Stimulated activated CD4-positive, alpha-beta T cell treated with anti-CD3 and anti-CD28 coated beads, TNF-alpha, amount 100 ng/mL, for 24 hours (primary cell): Measurements from ENCODE around the gene MAST3.
"Not testable (repeated sequence)": the region's sequence is repeated elsewhere in the genome, so short reads cannot be mapped to it uniquely, and the experiment has no call there.

Experiments
- DNase-seq, 3 experiments: peaks; one replicate each; pipeline ENCODE4 v3.0.0-alpha.2; 2020; ENCODE audit warnings: low read depth in 3 of 3

Gene MAST3

DNA sequence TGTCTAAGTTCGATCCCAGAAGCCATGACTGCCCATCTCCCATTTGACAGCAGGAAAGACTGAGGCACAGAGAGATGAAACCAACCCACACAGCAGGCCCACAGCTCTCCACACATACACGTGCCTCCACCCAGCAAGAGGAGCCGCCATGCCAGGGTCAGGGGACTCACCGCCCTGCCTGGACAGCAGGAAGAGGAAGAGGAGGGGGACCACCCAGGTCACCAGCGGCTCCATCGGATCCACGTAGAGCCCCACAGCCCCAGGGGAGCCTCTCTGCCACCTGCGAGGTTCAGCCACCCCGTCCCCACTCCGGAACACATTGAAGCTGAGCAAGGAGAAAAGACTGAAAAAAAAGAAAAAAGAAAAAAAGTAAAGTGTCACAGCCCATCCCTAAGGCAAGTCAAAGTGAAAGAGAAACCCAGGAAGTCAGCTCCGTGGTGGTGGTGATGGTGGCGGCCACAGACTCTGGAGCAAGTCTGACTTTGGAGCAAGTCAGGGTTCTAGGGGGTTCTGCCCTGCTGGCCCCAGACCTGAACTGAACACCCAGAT is 10.9 kb upstream of the MAST3 start, which contains the start of gene IL12RB1:
Gene IL12RB1 (minus strand): TSS at position 345 of the 549 bp plus-strand sequence. CDS start 111 bp downstream, at position 234.
- peak in 1 of 3 experiments; percentile 62 for DNase-seq

DNA sequence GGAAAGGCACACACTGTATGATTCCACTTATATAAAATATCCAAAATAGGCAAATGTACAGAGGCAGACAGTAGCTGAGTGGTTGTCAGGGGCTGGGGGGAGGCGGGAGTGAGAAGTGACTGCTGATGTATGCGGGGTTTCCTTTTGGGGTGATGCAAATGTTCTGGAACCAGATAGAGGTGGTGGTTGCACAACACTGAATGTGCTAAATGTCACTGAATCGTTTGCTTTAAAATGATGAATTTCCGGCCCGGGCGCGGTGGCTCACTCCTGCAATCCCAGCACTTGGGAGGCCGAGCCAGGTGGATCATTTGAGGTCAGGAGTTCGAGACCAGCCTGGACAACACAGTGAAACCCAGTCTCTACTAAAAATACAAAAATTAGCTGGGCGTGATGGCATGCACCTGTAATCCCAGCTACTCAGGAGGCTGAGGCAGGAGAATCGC is 8.5 kb upstream of the MAST3 start:
- peak in 2 of 3 experiments; percentile 41 to 61 for DNase-seq

DNA sequence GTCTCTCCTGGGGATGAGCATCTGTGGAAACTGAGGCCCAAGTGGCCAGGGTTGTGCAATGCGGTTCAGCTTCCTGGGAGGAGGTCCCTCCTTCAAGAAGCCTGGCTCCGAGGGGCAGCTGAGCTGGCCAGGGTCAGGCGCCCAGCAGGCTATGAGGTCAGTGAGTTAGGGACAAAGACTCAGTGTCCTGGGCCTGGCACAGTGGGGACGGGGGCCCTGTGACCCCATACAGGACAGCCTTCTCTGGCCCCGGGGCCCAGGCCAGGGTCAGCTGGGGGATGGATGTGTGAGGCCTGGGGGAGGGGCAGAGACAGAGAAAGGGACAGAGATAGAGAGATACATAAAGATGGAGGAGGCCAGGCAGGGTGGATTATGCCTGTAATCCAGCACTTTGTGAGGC is 7.9 kb upstream of the MAST3 start:
- DNase-seq, result no peak

- no peak for DNase-seq
Measured at GRCh38 chr19:18090545-18091216, 6.9 kb upstream of the MAST3 start.

GRCh38 chr19:18091217-18091608 is 6.4 kb upstream of the MAST3 start:
- DNase-seq, result peak; percentile 67 to 85 (median 72)

- no peak for DNase-seq
Measured at GRCh38 chr19:18093439-18094161, 4.0 kb upstream of the MAST3 start.

- DNase-seq, result no peak
Measured at GRCh38 chr19:18096258-18096657, 1.3 kb upstream of the MAST3 start.

DNA sequence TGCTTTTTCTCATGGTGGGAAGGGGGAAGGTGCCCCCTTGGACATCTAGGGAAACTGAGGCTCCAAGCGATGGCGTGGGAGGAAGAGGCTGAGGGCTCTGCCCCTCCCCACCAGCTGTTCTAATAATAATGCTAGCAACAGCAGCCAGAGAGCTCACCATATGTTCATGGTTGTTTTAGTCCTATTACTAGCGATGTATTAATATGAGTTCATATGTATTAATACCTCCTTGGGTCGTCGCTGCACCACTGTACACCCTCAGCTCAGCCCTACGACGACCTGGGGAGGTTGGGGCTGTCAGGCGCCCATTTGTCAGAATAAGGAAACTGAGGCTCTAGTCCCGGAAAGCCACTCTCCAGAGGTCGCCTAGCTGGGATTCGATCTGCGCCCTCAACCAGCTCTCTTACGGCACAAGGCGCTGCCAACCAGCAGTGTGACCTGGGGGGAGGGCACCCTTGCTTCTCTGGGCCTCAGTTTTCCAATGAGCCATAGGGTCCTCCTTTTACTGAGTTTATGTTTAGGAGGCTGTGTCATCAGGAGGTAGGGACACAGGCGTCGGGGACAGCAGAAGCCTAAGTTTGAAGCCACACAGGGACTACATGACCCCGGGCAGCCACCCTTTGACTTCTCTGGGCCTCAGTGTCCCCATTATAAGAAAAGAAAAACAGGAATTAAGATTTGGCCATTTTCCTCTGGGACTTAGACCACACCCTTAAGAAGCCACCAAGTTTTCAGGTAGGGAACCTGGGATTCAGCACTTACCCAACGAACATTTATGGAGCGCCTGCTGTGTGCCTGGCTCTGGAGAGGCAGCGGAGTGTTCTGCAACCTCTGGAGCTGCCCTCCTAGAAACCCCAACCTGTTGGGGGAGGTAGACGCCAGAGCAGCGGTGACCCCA is 664 bp downstream of the MAST3 start:
- DNase-seq, result no peak

DNA sequence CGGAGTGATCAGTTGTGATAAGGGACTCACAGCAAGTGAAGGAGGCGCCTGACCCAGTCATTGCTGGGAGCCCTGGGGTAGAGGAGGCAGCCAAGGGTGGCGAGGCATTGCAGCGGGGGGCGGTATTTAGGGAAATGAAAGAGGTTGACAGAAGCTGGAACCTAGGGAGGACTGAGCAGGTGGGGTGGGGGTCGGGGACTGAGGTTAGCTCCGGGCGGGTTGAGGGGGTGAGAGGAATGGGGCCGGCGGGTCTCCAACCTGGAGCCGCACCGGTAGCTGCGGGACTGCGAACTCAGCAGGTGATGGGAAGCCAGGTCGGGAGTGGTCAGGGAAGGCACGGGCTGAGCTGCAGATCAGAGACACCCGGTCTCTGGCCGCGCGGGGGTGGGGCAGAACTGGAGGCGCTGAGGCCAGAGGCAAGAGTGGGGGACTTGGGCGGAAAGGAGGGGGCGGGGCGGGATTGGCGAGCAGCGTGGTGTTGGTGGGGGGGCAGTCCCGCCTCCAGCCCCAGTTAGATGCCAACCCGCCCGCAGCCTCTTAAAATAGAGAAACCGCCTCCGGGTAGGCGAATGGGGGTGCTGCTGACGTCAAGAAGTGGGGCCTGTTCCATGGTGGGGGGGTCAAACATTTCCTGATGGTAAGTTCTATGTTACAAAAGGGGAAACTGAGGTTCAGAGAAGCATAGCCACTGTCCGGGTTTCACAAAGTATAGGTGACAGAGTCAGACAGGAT is 1.5 kb downstream of the MAST3 start:
- DNase-seq, result peak in 1 of 3 experiments; percentile 42

DNA sequence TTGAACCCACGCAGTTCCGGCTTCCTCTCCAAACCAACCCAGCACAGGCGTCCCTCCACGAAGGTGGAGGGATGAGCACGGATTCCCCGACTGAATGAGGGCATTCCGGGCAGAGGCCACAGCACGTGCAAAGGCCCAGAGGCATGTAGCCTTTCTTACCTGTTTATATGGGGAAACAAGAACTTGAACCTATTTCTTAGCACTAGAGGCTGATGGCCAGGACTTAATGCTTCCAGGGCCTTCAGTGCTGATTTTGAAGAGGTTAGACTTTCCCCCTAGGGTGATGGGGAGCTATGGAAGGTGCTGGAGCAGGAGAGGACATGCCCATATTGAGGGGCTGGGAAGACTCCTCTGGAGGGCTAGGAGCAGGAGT is 2.0 kb downstream of the MAST3 start:
- DNase-seq, result no peak

DNA sequence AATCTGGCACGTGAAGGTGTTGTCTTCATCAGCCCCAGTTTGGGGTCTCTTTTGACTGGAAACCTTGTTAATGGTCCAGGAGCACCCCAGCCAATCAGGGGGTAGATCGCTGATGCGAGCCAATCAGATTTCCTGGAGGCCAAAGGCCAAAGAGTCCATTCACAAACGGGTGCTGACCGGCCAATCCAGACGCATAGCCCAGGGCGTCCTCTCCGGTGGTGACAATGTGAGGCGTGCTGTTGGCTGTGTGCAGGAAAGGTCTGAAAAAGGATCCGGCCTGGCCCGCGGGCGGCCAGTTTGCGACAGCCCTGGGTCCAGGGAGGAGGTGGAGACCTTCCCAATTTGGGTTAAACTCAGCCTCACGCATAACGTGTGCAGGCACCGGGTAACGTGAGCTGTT is 3.1 kb downstream of the MAST3 start:
- DNase-seq, result no peak

DNA sequence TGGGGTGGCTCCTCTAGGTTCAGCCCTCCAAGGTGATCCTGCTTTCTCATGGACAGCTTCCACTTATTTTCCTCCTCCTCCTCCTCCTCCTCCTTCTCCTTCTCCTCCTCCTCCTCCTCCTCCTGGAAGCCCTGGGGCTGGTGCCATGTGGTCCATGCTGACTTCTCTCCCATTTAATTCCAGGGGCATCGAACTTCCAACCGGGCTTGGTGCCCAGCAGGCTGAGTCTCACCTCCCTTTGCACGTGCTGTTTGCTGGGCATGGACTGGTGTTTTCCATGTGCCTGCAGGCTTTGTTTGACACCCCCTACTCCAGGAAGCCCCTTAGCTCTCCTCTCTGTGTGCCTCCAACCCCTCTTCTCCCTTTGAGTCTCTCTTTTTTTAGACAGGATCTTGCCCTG is 3.7 kb downstream of the MAST3 start:
- DNase-seq, result no peak

GRCh38 chr19:18102916-18103542 is 5.5 kb downstream of the MAST3 start:
- no peak for DNase-seq

GRCh38 chr19:18104793-18105131 is 7.2 kb downstream of the MAST3 start:
- DNase-seq, result no peak

DNA sequence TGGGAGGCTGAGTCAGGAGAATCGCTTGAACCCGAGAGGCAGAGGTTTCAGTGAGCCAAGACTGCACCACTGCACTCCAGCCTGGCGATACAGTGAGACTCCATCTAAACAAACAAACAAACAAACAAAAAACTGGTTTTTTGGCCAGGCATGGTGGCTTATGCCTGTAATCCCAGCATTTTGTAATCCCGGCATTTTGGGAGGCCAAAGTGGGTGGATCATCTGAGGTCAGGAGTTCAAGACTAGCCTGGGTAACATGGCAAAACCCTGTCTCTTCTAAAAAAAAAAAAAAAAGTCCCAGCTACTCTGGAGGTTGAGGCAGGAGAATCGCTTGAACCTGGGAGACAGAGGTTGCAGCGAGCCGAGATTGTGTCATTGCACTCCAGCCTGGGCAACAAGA is 7.7 kb downstream of the MAST3 start:
- not testable (repeated sequence) for DNase-seq

DNA sequence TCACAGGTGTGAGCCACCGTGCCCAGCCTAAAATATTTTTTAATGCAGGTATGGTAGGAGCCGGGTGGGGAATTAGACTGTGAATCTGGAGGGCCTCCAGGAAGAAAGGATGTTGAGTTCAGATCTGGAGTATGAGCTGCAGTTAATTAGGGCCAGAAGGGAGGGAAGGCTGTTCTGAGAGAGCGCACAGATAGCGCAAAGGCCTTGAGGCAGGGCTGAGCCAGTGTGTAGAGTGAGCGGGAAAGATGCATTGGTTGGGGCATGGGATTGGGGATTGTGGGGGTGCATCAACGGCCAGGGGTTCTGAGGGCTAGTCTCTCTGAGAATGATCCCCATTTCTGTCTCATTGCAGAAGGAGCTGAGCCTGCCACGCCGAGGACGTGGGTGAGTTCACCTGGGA is 9.7 kb downstream of the MAST3 start:
- DNase-seq, result no peak

GRCh38 chr19:18108897-18109296 is 11.3 kb downstream of the MAST3 start:
- DNase-seq, result no peak

DNA sequence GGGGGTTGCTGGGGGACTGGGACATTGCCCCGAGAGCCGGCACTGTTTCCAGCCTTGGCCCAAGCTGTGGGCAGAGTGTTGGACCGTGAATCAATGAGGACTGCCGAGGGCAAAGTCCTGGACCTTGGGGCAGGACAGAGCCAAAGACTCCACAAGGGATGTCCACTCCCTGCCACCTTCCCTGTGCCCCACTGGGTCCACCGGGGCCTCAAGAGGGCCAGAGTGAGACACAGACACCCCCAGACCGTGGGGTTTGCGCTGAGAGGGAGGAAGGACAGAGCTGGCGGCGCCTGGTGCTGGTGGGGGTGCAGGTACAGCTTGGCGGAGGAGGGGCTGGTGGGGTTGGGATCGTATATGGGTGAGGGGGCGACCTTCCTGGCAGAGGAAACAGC is 11.8 kb downstream of the MAST3 start:
- no peak for DNase-seq

DNA sequence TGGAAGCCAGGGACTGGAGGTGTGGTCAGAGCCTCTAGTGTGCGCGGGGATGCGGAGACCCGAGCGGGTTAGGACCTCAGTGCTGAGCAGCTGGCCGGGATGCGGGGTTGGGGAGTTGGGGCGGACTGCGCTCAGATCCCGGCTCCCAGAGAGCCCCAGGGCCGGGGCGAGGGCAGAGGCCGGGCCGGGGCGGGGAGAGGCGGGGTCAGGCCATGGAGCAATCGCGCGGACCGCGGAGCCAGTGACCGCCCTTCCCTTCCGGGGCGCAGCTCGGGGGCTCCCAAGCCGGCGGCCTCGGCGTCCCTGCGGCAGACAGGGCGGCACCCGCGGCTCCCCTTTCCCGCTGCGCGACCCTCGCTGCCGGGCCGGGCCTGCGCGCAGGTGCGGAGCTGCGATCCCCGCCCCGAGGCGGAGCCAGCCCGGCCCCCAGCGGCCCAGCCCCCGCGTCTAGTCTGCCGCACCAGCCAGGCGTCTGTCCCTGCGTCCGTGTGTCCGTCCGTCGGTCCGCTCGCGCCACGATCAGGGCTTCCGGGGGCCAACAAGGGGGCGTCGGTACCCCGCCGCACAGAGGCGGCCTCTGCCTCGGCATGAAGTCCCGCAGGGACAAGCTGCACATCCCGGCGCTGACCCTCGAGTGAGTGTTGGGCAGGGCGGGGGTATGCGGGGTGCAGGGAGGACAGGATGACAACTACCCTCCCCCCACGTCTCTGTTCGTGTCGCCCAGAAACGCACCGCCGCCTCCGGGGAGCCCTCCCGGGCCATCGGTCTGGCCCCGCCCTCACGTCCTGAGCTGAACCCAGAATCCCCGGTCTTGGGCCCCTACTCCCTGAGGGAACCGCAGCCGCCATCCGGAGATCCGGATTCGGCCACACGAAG is 12.4 kb downstream of the MAST3 start:
- peak in 1 of 3 experiments; percentile 47 for DNase-seq
